GM13976 (cell line): ENCODE results near the gene MCM7.
A peak's percentile ranks its signal among the peaks of the same experiment; 100 is the strongest.

Experiments
- DNase-seq: peaks from one replicate; pipeline ENCODE4 v3.0.0; 2012; ENCODE audit warnings: low spot score
- in situ Hi-C: fragments of 300-500 bp; cut with MboI; formaldehyde crosslinking; loops from one replicate; pipeline ENCODE4 v1.12.0; 2022; ENCODE audit warnings: low sequenced_read_pairs, mixed read lengths, inconsistent platforms; ENCODE audit not compliant: unreplicated experiment
- TF ChIP-seq, protein P1 (sequence below): IDR thresholded peaks from 2 replicates; pipeline ENCODE4 v1.5.1; 2012; ENCODE audit warnings: borderline replicate concordance, mild to moderate bottlenecking; ENCODE audit not compliant: insufficient read depth; ENCODE audit errors: extremely low read depth, missing control alignments, control extremely low read depth

Gene MCM7

DNA sequence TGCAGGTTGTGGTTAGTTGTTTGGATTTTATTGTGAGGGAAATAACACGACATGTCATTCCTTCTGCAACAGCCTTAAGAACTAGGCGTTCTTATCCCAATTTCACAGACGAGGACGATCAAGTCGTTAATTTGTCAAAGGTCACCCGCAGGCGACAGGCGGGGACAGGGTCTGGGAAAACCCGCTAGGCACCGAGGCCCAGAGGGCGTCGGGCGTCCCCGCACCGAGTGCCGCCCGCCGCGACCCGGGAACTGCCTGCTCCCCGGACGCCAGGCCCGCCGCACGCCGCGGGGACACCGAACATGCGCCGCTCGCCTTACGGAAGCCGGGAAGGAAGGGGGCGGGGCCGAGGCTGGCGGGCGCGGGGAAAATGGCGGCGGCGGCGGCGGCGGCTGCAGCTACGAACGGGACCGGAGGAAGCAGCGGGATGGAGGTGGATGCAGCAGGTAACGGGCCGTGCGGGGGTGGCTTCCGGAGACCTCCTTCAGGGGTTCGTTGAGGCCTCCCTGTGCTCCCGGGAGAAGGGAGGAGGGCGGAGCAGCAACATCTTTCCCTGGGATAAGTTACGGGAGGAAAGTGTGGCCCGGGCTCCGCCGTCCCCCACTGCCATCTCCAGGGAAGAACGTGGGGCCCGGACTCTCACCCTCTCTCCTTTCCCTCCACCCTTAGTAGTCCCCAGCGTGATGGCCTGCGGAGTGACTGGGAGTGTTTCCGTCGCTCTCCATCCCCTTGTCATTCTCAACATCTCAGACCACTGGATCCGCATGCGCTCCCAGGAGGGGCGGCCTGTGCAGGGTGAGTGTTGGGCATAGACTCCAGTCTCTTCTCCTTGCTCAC lies 12.4 kb downstream of the MCM7 start, which contains the start of gene COPS6:
Gene COPS6 (plus strand): TSS at position 349 of the 837 bp plus-strand sequence. CDS start 22 bp downstream, at position 371.
- TF ChIP-seq, protein P1, sequence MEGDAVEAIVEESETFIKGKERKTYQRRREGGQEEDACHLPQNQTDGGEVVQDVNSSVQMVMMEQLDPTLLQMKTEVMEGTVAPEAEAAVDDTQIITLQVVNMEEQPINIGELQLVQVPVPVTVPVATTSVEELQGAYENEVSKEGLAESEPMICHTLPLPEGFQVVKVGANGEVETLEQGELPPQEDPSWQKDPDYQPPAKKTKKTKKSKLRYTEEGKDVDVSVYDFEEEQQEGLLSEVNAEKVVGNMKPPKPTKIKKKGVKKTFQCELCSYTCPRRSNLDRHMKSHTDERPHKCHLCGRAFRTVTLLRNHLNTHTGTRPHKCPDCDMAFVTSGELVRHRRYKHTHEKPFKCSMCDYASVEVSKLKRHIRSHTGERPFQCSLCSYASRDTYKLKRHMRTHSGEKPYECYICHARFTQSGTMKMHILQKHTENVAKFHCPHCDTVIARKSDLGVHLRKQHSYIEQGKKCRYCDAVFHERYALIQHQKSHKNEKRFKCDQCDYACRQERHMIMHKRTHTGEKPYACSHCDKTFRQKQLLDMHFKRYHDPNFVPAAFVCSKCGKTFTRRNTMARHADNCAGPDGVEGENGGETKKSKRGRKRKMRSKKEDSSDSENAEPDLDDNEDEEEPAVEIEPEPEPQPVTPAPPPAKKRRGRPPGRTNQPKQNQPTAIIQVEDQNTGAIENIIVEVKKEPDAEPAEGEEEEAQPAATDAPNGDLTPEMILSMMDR = no peak
- DNase-seq = peak; percentile 91
- in situ Hi-C loops = no loop called here

DNA sequence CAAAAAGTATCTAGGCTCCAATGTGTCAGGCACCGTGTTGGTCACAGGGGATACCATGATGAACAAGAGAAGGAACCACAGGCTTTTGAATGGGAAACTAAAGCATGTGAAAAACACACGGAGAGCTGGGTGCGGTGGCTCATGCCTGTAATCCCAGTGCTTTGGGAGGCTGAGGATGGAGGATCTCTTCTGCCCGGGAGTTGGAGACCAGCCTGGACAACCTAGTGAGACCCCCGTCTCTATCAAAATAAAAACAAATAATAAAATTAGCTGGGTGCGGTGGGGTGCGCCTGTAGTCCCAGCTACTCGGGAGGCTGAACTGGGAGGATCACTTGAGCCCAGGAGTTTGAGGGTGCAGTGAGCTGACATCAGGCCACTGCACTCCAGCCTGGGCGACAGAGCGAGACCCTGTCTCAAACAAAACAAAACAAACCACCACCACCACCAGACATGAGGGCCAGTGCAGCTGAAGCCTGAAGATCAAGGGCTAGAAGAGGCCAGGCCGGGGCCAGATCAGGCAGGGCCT lies 13.0 kb downstream of the MCM7 start:
- in situ Hi-C loops = no loop called here
- TF ChIP-seq, protein P1 = no peak

DNA sequence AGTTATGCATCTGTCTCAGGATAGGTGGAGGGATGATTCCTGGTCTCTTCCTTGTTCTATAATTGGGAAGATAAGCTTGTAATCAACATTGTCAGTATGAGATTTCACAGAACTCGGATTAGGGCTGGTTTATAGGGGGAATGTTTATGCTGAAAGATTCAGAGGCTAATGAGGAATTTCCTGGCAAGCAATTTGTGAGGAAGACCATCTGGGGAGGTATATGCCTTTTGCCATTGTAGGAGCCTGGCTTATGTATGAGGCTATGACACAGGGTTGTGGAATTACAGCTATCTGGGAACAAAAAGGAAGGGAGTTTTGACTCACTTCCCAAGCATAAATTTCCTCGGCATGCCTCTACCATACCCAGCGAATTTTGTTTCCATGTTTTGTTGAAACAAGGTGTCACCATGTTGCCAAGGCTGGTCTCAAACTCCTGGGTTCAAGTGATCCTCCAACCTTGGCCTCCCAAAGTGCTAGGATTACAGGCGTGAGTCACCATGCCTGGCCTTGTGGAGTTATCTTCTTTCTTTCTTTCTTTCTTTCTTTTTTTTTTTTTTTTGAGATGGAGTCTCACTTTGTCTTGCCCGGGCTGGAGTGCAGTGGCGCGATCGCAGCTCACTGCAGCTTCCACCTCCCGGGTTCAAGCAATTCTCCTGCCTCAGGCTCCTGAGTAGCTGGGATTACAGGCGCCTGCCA lies 14.0 kb downstream of the MCM7 start:
- TF ChIP-seq, protein P1 = no peak
- no peak for DNase-seq
- in situ Hi-C loops = no loop called here

More for the DNA sequence above, 13.0 kb downstream of the MCM7 start:
- no peak for DNase-seq

DNA sequence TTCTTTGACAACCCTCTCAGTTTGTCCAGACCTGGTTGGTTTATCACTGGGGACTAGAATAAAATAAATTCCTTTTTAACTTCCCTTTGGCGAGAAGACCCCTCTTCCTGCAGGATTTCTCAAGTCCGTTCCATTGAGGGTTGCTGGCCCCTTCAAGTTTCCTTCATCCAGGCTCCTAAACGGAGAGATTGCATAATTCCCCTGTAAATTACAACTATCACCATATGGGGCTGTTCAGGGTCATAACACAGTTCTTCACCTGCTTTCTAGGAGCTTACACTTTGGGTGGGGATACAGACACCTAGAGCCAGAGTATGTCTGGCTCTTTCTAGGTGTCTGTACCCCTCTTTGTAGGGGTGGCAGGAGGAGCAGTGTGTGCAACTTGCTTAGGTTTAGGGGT lies 15.7 kb downstream of the MCM7 start:
- no peak for DNase-seq
- in situ Hi-C loops = no loop called here
- TF ChIP-seq, protein P1 = no peak

DNA sequence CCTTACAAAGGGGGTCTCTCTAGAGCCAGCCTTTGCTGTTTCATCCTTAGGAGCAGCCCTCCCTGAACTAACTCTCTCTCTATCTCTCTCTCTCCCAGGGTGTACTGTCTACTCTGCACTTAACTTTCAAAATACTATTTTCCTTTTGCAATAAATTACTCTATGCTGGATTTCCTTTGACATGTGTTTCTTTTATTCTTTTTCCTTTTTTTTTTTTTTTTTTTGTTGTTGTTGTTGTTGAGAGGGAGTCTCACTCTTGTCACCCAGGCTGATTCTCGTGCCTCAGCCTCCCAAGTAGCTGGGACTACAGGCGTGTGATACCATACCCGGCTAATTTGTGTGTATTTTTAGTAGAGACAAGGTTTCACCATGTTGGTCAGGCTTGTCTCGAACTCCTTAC lies 18.2 kb downstream of the MCM7 start:
- in situ Hi-C loops = no loop called here
- no peak for DNase-seq
- TF ChIP-seq, protein P1 = no peak

DNA sequence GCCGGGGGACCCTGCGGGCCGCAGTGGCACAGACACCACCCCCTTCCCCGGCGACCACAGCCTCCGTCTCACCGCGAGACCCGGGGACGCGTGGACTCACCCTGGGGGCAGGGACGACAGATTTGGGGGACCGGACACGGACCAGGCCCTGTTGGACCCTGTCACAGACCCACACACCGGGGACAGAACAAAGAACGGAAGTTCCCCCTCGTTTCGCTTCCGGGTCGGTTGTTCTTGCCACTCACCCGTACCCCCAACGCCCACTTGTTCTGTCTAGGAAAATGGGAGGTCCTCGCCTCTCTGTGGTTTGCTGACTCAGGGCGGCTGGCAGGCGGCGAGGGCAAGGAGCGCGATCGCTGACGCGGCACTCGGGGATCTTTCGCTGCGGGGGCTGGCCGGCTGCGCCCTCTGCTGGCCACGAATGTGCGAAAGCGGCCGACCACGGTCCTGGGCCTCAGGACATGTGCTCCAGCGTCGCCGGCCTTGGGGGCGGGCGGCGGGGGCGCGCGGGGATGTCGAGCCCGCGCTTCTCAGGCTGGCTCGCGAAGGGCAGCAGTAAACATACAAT lies 19.6 kb downstream of the MCM7 start, which contains the start of gene ZNF3:
Gene ZNF3 (minus strand): TSS at position 189 of the 568 bp plus-strand sequence. CDS start 4,366 bp downstream, outside the sequence.
- in situ Hi-C loops = no loop called here
- TF ChIP-seq, protein P1 = peak; percentile 90

More for the DNA sequence above, 19.6 kb downstream of the MCM7 start, which contains the start of gene ZNF3:
- DNase-seq = peak; percentile 95
